HepG2 (cell line): Measurements from ENCODE around the gene PTGR3. TPM values are rescaled to one million over a fixed set of nuclear protein-coding genes. Genes with fewer than 3 reads are reported as not detected.

Source experiments
- AHR ChIP-seq: IDR thresholded peaks from 2 replicates; pipeline ENCODE4 v1.6.1; 2018; ENCODE audit warnings: missing genetic modification reagents, missing compliant biosample characterization
- AKAP8 ChIP-seq: sonication (generic); formaldehyde crosslinking; IDR thresholded peaks from 2 replicates; pipeline ENCODE4 v1.5.1; 2020; ENCODE audit warnings: mild to moderate bottlenecking, missing genetic modification reagents
- FOXA3 ChIP-seq: IDR thresholded peaks from 2 replicates; pipeline ENCODE4 v1.6.1; 2016; ENCODE audit warnings: missing genetic modification reagents, missing compliant biosample characterization
- GABPB1 ChIP-seq: IDR thresholded peaks from 2 replicates; pipeline ENCODE4 v1.6.1; 2016; ENCODE audit warnings: mild to moderate bottlenecking, missing genetic modification reagents, moderate library complexity, missing compliant biosample characterization
- HNRNPLL ChIP-seq: fragments of 200-400 bp; formaldehyde crosslinking; IDR thresholded peaks from 2 replicates; pipeline ENCODE4 v1.6.1; 2017; ENCODE audit warnings: mild to moderate bottlenecking, low read depth, low read length; ENCODE audit not compliant: poor library complexity, severe bottlenecking
- HOXA3 ChIP-seq: sonication (generic); formaldehyde crosslinking; IDR thresholded peaks from 2 replicates; pipeline ENCODE4 v1.5.0; 2020; ENCODE audit warnings: missing genetic modification reagents
- KDM2A ChIP-seq: sonication (generic); formaldehyde crosslinking; IDR thresholded peaks from 2 replicates; pipeline ENCODE4 v1.4.0; 2020; ENCODE audit warnings: low read depth, missing genetic modification reagents, borderline replicate concordance
- NFIB ChIP-seq: sonication (generic); formaldehyde crosslinking; IDR thresholded peaks from 2 replicates; pipeline ENCODE4 v1.9.0; 2021; ENCODE audit warnings: missing genetic modification reagents, mild to moderate bottlenecking, borderline replicate concordance
- ZBTB40 ChIP-seq, 2 experiments: fragments of 450-650 bp in 1 of 2; sonication (generic) in 1 of 2; formaldehyde crosslinking in 1 of 2; IDR thresholded peaks; 2 replicates each; pipeline versions ENCODE4 v1.6.1 to v1.8.0; 2016 to 2022; ENCODE audit warnings: antibody characterized with exemption in 1 of 2, mild to moderate bottlenecking in 1 of 2, missing genetic modification reagents in 1 of 2
- ZBTB7B ChIP-seq: sonication (generic); formaldehyde crosslinking; IDR thresholded peaks from 2 replicates; pipeline ENCODE4 v1.4.0; 2020; ENCODE audit warnings: missing genetic modification reagents
- ZHX2 ChIP-seq, 2 experiments: sonication (generic) in 1 of 2; formaldehyde crosslinking in 1 of 2; IDR thresholded peaks; 2 replicates each; pipeline versions ENCODE4 v1.6.1 to v1.9.0; 2014 to 2022; ENCODE audit warnings: antibody characterized with exemption in 1 of 2, borderline replicate concordance in 1 of 2, inconsistent platforms in 1 of 2, low read depth in 1 of 2, missing genetic modification reagents in 1 of 2
- ZNF343 ChIP-seq: sonication (generic); formaldehyde crosslinking; IDR thresholded peaks from 2 replicates; pipeline ENCODE4 v1.4.0; 2020; ENCODE audit warnings: mild to moderate bottlenecking, missing genetic modification reagents
- ZSCAN31 ChIP-seq: sonication (generic); formaldehyde crosslinking; IDR thresholded peaks from 2 replicates; pipeline ENCODE4 v1.5.0; 2020; ENCODE audit warnings: low read depth, mild to moderate bottlenecking, missing genetic modification reagents
- polyA plus RNA-seq, 8 experiments: library from polyadenylated mRNA; depleted of rRNA in 3 of 8; stranded (reverse) in 7 of 8; unstranded in 1 of 8; fragments of >200 nt; fragmentation: Illumina TruSeq in 4 of 8; extraction: Trizol in 4 of 8; gene quantifications; 2 replicates each; pipeline versions ENCODE4 v1.2.1 to v1.2.3, GENCODE V29; 2011 to 2016; ENCODE audit warnings: low read depth in 4 of 8, missing spikeins in 1 of 8, mixed read lengths in 1 of 8; ENCODE audit not compliant: insufficient read depth in 1 of 8
- total RNA-seq, 5 experiments: library from RNA; depleted of rRNA; stranded (reverse); fragments of >200 nt; fragmentation: Illumina TruSeq; extraction: Trizol; gene quantifications; 2 replicates each; pipeline ENCODE4 v1.2.3, GENCODE V29; 2016; ENCODE audit warnings: low read depth in 1 of 5

PTGR3 gene
- total and polyA plus RNA-seq, 2 of the 13 experiments (the other 11 are each of a cell fraction or from before 2014, with no cell fraction given) = 11.5 to 25.3 TPM

GRCh38 chr18:75211002-75211621, 2.2 kb upstream of the PTGR3 start (continued):
- TF ChIP-seq AHR (CRISPR knock-in tag) (0 out of 2 replicates have a peak, but pooled peaks have one; percentile 30), ZBTB7B (CRISPR knock-in tag) (peak; percentile 74; the same call in 1 of the 2 replicates), ZBTB40 (IDR thresholded peaks at IDR 0.05) (no peak), ZBTB40 (CRISPR knock-in tag; IDR thresholded peaks at IDR 0.05) (0 out of 2 replicates have a peak, but pooled peaks have one; percentile 9), AKAP8 (CRISPR knock-in tag) (no peak), GABPB1 (CRISPR knock-in tag) (peak; percentile 27; the same call in 1 of the 2 replicates), FOXA3 (CRISPR knock-in tag) (no peak), HOXA3 (no peak), ZNF343 (no peak), ZSCAN31 (CRISPR knock-in tag) (0 out of 2 replicates have a peak, but pooled peaks have one; percentile 16), KDM2A (CRISPR knock-in tag) (peak; percentile 47; the same call in 1 of the 2 replicates), ZHX2 (IDR thresholded peaks at IDR 0.05; ENCODE audit: low read depth) (no peak), ZHX2 (CRISPR knock-in tag; IDR thresholded peaks at IDR 0.05; ENCODE audit: borderline replicate concordance) (no peak), HNRNPLL (peak; percentile 73), NFIB (no peak)
